C4-2B (cell line): Measurements from ENCODE around the gene DFFA.

Experiments used
- H3K27ac ChIP-seq: fragments of 450-650 bp; 2 replicates; pipeline ENCODE4 v1.5.1; 2017
- ZFX ChIP-seq: fragments of 450-650 bp; IDR thresholded peaks from 2 replicates; pipeline ENCODE4 v1.6.1; 2017
- TF ChIP-seq, protein P1 (sequence below): fragments of 450-650 bp; conservative IDR thresholded peaks from 2 replicates; pipeline ENCODE4 v1.5.1; 2017; ENCODE audit warnings: mild to moderate bottlenecking

The DFFA gene, protein sequence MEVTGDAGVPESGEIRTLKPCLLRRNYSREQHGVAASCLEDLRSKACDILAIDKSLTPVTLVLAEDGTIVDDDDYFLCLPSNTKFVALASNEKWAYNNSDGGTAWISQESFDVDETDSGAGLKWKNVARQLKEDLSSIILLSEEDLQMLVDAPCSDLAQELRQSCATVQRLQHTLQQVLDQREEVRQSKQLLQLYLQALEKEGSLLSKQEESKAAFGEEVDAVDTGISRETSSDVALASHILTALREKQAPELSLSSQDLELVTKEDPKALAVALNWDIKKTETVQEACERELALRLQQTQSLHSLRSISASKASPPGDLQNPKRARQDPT

DNA sequence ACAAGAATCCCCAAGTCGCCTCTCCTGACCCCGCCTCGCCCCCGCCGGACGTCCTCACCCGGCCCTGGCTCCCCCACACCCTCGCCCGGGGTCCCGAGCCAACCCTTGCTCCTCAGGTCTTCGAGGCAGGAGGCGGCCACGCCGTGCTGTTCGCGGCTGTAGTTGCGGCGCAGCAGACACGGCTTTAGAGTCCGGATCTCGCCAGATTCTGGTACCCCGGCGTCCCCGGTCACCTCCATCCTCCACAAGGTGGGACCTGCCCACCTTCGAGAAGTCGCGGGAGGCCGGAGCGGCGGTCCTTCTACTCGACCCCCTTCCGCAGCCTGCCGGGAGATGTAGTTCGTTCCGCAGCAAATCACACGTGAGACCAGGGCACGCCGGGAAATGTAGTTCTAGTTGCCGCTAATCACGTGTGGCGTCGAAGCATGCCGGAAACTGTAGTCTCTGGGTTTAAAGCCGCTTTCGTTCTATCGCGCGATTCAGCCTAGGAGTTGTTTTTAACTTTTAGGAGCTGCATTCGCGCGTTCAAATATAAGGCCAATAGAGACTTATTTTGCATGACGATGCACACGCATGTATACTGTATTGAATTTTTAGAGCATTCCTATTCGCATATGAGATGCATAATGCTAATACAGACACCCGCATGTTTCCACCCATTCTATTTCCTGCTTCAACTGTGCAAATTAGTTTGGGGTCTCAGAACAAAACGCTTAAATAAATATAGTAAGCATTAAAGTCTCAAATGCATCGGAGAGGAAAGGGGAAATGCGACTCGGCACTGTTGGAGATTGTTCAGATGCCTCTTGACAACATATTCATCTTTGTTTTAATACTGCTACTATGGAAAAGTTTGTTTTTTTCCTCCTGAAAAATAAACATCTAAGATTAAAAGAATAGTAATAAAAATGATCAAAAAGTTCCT lies at the start of gene DFFA:
Gene DFFA, minus strand, starts transcription at position 310 of the 925 bp plus-strand sequence. Its CDS starts 71 bp downstream, at position 239.
- peak within 1 kb of the TSS; percentile 79 for H3K27ac ChIP-seq
- TF ChIP-seq ZFX: peak; percentile 80
- TF ChIP-seq, protein P1, sequence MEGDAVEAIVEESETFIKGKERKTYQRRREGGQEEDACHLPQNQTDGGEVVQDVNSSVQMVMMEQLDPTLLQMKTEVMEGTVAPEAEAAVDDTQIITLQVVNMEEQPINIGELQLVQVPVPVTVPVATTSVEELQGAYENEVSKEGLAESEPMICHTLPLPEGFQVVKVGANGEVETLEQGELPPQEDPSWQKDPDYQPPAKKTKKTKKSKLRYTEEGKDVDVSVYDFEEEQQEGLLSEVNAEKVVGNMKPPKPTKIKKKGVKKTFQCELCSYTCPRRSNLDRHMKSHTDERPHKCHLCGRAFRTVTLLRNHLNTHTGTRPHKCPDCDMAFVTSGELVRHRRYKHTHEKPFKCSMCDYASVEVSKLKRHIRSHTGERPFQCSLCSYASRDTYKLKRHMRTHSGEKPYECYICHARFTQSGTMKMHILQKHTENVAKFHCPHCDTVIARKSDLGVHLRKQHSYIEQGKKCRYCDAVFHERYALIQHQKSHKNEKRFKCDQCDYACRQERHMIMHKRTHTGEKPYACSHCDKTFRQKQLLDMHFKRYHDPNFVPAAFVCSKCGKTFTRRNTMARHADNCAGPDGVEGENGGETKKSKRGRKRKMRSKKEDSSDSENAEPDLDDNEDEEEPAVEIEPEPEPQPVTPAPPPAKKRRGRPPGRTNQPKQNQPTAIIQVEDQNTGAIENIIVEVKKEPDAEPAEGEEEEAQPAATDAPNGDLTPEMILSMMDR: no peak

DNA sequence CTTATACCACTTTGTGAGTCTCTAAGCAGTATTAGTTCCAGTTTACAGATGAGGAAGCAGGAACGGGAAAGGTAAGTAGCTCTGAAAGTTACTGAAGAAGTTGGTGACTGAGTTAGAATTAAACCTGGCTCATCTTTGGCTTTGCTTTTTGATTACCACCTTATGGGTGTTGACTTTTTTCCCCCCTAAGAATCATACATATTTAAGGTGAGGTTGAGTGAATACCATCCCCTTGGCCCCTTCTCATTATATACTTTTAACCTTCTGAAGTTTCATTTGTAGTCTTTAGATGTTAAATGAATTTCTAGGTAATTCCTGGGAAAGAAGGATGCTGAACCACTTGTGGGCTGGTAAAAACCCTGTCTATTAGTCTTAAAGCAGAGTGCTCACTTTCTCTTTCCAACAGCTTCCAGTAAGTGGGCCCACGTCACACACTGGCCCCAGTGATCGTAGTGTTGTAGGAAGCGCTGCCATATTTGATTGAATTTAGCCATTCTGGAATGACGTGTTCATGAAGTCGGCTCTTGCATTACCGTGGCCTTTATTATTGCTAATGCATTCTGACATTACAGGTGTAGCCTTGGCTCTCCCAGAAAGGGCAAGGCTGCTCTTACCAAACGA lies 49.3 kb upstream of the DFFA start:
- TF ChIP-seq, protein P1: no peak
- no peak for TF ChIP-seq ZFX

DNA sequence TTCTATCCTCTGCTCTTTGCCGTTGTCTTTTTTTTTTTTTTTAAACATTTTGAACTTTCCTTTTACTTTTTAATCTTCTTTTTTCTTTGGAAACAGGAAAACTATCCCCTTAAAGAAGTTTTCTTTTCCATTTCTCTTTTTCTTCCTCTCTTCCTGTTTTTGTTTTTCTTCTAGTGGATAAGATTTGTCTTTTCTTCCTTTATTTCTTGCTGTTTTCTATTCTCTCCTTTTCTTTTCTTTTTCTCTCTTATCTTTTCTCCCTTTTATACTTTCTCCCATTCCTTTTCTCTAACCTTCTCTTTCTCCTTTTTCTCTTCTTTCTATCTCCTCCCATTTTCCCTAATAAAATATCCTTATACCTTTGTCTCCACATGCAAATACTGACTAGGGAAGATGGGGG lies 48.6 kb upstream of the DFFA start:
- TF ChIP-seq, protein P1: no peak
- TF ChIP-seq ZFX: no peak
- no peak overlapping the region for H3K27ac ChIP-seq

More for the DNA sequence above, 49.3 kb upstream of the DFFA start:
- H3K27ac ChIP-seq: no peak overlapping the region

DNA sequence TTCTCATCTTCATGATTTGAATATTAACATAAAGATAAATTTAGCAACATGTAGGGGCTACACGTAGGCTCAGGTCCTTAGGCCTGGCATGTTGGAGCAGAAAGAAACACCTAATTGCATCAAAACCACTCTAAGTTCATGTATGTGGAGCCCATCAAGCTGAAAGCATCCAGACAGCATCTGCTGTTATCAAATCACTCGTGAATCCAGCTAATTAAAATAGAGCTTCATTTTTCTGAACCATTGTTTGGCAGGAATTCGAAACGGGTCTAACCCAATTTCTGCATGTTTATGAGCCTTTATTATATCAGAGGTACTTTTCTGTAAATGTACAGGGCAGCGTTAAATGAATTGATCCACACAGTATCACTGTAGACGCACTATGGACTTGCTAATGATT lies 48.2 kb upstream of the DFFA start:
- TF ChIP-seq ZFX: no peak
- TF ChIP-seq, protein P1: no peak

DNA sequence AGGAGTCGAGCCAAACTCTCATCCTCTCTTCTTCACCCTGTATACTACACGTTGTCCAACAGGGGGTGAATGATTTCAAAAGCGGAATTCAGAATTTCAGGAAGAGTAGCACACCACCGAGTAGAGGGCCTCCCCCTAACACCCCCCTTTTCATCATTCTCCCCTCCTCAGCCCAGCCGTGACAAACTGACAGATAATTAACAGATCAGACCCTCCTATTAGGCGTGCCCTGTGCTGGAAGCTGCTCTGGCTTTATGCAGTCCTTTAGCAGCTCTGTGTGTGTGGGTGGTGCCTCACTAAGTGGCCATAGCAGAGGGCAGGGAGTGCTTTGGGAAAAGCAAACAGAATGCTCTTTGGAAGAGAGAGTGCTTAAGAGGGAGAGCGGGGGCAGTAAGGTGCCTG lies 46.7 kb upstream of the DFFA start:
- TF ChIP-seq, protein P1: no peak; the same call in 1 of the 2 replicates
- TF ChIP-seq ZFX: no peak
- peak overlapping the region; percentile 7; the same call in 1 of the 2 replicates for H3K27ac ChIP-seq

More for the DNA sequence above, 48.2 kb upstream of the DFFA start:
- H3K27ac ChIP-seq: no peak overlapping the region

DNA sequence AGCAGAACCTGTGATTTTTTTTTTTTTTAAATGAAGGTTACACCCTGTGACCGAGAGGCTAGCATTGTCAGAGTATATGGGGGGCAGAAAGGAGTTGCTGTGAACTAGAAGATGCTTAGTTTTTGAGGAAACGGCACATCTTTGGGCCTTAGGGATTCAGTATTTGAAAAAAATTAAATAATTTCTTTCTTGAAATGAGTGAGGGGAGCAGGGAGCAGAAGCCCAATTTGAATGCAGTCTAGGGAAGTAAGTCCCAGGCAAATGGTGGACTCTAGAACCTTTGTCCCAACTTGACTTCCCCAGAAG lies 45.3 kb upstream of the DFFA start:
- TF ChIP-seq, protein P1: no peak
- TF ChIP-seq ZFX: no peak
- no peak overlapping the region; the same call in 1 of the 2 replicates for H3K27ac ChIP-seq
